HG02973 (cell line): ENCODE measurements around the gene UBFD1.
A peak's percentile ranks its signal among the peaks of the same experiment; 100 is the strongest.
"Not testable (repeated sequence)": the region's sequence is repeated elsewhere in the genome, so short reads cannot be mapped to it uniquely, and the experiment has no call there.

ENCODE experiments used
- ATAC-seq: cut with Tn5 transposase; IDR thresholded peaks from one replicate; pipeline ENCODE4 v1.9.1; 2021; ENCODE audit warnings: moderate library complexity; ENCODE audit not compliant: unreplicated experiment

The UBFD1 gene, protein sequence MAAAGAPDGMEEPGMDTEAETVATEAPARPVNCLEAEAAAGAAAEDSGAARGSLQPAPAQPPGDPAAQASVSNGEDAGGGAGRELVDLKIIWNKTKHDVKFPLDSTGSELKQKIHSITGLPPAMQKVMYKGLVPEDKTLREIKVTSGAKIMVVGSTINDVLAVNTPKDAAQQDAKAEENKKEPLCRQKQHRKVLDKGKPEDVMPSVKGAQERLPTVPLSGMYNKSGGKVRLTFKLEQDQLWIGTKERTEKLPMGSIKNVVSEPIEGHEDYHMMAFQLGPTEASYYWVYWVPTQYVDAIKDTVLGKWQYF

DNA sequence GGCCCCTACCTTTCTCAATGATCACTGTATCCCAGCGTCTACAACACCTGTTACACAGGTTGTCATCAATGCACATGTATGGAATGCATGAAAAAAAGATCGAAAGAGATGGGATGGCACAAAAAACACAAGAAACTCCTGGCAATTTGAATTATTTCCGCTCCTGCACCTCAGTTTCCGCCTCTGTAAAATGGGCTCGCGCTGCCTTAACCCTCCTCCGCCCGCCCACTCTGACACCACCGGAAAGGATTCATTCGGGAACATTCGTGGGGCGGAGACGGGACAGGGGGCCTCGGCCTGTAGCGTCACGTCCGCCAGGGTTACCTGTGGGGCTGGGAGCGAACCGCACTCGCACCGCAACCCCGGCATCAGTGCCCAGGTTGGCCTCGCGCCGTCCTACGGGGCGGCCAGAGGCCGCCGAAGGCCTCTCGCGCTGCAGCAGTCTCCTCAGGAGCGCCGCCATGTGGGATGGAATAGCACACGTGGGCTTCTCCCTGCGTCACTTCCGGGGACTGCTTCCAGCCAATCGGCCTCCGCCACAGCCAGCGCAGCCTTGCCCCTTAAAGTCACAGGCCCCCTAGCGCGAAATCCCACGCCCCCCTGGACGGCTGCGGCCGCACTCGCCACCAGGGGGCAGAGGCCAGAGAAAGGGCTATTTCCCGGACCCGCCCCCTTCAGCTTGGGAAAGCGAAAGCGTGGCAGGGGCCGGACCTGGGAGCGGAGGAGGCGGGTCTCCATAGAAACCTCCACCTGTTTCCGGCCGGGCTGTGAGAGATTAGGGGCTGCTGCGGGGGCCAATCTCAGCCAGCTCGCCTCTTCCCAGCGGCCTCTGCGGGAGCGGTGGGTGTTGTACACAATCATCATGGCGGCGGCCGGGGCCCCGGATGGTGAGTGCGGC, at the start of gene UBFD1, which contains the start of gene EARS2:
UBFD1 (plus strand) TSS at position 847 of the 898 bp plus-strand sequence; CDS start at position 863, 16 bp downstream.
EARS2 (minus strand) TSS at position 470 of the 898 bp plus-strand sequence; CDS start at position 463, 7 bp downstream.
- peak; percentile 85 for ATAC-seq

DNA sequence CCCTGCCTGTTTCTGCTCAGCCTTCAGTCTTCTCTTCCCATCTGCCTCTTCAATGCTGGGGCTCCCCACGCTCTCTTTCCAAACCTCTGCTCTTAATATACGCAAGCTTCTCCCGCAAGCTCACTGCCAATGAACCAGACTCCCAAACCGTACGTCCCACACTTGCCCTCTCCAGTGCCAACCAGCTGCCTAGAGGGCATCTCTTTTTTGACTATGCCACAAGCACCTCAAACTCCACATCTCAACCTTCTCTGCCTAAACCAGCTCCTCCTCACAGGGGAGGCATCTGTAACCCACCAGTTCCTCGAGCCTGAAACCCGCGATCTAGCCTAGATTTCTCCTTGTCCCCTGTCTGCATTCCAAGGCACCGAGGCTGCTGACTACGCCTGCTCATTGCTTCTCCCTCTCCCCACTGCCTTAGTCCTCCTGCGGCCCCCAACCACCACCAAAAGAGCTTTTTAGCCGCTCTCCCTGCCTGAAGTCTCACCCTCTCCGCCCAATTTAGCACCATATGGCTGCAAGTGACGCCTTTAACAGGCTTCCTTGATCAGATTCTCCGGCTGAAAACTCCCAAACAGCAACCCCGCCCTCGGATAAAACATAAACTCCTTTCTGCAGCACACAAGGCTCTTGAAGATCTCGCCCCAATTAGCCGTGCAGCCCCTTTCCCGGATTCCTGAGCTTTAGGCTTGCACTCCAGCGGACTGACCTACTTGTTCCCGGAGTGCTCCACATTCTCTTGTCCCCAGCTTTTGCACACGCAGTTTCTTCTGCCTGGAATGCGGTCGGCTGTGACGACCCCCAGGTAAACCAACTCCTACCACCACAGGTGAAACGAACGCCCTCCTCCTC, 48.7 kb upstream of the UBFD1 start:
- ATAC-seq, result no peak

DNA sequence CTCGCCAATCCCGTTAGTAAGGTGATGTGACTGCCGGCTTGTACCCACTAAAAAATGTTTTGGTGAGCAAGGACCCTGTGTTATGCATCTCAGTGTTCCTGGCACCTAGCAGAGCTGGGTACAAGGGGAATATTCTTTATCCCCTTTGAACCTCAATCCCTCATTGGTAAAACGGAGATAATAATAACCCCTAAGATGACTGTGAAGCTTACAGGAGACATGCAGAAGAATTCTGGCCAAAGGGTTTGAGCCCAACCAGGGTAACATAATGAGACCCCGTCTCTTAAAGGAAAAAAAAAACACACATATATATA, 48.1 kb upstream of the UBFD1 start:
- ATAC-seq, result no peak

DNA sequence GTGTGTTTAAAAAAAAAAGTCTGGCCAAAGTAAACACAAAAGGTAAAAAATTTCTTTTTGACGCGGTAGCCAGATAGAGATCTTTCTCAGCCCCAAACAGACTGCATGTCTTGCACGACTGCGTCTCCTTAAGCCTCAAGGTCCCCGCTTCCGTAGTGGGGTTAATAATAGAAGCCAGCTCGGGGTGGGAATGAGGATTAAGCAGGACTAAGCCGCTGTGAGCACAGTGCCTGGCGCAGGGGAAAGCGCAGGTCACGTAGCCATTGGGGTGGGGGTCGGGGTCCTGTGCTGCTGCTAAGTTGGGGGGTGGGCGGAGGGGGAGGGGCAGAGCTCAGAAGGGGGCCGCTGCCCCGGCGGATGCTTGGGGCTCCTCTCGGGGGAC, 47.8 kb upstream of the UBFD1 start:
- peak; percentile 14 for ATAC-seq

DNA sequence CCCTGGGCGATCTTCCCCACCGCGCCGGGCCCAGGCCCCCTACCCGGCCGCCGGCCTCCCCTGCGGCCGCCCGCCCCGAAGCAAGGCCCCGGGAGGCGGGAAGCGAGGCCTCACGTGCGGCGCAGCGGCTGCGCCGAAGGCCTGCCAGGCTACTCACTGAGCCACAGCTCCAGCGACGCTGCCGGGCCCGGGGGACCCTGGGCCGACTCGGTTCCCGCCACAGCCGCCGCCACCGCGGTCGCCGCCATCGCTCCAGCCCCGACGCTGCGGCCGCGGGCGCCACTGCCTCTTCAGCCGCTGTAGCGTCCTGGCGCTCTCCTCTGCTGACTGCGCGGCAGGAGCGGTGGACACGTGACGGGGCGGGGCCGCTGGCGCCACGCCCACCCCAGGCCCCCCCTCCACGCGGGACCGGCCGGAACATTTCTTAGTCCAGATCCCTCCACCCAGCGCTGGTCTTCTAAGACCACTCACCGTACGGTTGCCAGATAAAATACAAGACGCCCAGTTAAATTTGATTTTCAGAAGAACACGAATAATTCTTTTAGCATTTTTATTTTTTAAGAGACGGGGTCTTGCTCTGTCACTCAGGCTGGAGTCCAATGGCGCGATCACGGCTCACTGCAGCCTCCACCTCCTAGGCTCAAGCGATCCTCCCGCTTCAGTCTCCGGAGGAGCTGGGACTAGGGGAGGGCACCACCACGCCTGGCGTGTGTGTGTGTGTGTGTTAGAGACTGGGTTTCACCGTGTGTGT, 47.2 kb upstream of the UBFD1 start, which contains the start of gene GGA2:
GGA2 (minus strand) TSS at position 331 of the 751 bp plus-strand sequence; CDS start at position 248, 83 bp downstream.
- ATAC-seq, result peak; percentile 58

DNA sequence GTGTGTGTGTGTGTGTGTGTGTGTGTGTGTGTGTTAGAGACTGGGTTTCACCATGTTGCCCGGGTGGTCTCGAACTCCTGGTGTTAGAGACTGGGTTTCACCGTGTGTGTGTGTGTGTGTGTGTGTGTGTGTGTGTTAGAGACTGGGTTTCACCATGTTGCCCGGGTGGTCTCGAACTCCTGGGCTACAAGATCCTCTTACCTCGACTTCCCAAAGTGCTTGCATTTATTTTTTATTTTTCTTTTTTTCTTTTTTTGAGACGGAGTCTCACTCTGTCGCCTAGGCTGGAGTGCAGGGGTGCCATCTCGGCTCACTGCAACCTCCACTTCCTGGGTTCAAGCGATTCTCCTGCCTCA, 46.6 kb upstream of the UBFD1 start:
- ATAC-seq, result not testable (repeated sequence)

DNA sequence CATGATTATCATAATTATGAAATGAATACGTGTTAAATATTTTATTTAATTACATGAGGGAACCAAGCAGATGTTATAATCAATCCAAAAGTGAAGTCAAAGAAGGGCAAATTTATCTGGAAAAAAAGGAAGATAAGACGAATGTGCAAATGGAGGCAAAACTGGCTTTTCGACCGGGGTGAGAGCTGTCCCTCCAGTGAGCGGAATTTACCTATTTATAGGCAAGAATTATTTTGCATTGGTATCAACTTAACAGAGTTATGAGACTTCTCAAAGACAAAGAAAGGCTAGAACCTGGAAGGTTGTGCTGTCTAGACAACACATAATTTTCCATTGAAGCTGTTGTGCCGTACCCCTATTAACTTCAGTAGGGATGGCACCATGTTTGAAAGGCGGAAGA, 45.8 kb upstream of the UBFD1 start:
- no peak for ATAC-seq

DNA sequence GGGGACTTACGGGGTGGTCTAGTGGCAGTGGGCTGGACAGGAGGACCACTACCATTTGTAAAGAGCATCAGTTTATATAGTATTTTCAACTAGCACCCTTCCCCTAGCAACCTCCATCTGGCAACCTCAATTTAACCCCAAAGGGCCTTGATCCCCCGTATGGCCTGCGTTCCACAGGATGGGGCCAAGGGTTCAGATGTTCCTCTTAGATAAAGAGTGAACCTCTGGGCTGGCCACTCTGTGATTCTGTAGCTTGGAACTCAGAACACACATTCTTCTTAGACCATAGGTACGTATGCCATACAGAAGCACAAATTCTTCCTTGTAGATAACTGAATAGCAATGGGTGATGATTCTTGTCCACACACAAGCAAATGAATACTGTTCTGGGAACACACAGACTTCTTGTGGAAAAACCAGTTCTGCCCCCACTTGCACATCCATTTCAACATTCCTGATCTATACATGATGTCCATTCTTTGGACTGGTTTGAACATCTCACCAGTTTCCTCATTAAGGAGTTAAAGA, 45.3 kb upstream of the UBFD1 start:
- no peak for ATAC-seq

DNA sequence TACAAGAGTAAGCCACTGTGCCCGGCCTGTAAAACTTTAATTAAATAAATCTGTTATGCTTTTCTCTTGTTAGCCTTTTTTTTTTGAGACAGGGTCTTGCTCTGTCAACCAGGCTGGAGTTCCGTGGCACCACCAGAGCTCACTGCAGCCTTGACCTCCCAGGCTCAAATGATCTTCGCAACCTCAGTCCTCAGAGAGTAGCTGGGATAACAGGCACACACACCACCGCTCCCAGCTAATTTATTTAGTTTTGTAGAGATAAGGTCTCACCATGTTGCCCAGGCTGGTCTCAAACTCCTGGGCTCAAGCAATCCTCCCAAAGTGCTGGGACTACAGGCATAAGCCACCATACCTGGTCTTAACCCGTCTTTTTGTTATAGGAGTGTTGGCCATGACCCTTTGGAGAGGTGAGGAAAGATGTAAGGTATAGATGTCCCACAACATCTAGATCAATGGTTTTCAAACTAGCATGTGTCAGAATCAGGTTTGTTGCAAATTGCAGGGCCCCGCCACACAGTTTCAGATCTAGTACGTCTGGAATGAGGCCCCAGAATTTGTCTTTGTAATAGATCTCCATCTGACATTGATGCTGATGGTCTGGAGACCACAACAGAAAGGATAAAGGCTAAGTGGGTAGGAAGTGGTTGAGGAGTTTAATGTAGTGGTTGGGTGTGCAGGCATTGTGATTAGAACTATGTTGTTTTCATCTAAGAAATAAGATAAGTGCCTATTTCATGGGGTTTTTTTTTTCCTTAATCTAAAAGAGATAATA, 43.0 kb upstream of the UBFD1 start:
- no peak for ATAC-seq

DNA sequence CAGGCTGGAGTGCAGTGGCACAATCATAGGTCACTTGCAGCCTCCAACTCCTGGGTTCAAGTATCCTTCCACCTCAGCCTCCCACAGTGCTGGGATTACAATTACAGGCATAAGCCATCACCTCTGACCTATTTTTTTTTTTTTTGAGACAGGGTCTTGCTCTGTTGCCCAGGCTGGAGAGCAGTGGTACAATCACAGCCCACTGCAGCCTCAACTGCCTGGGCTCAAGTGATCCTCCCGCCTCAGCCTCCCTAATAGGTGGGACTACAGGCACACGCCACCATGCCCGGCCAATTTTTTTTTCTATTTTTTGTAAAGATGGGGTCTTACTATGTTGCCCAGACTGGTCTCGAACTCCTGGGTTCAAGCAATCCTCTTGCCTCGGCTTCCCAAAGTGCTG, 41.6 kb upstream of the UBFD1 start:
- no peak for ATAC-seq

DNA sequence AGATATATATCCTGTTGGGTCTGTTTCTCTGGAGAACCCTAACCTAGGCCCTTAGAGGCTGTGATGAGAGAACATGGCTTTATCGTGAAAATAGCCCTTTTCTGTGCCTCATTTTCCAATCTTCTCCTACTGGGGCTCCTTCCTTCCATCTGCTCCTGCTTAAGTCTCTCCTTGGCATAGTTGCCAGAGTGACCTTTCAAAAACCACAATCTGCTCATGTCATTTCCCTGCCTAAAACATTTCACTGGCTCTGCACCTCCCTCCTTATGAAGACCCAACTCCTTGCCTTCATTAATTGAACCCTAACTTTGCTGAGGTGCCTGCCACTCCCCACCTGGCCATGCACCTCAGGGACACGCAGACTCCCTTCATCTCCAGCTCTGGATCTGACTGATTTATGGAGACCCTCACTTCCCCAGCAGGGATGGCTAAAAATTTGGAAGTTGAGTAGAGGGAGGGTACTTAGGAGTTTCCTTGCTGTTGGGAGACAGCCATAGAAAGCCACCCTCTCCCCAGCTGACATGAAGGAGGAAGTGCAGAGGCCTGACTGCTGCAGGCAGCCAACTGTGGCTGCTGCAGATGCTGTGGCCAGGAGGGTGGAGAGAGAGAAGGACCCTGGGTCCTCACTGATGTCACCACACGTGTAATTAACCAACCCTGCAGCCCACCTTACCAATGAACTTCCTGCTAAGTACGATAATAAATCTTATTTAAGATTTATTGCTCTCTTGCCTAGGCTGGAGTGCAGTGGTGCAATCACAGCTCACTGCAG, 41.0 kb upstream of the UBFD1 start:
- no peak for ATAC-seq

DNA sequence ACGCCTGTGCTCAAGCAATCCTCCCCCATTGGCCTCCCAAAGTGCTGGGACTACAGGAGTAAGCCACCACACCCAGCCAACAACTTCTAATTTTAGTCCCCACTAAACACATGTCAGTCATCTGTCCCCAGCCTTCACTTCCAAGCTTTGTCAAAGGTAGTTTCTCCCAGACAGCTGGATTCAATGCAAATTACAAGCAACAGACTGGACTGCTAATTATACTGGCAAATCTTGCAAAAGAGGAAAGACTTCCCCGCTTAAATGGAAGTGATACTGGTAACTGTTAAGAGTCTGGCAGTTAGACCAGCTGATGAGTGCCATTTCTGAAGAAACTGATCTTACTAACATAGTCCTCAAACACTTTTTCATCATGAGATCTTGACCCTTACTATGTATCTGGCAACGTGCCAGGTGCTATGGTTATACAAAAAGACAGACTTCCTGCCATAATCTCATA, 39.1 kb upstream of the UBFD1 start:
- ATAC-seq, result peak; percentile 44

DNA sequence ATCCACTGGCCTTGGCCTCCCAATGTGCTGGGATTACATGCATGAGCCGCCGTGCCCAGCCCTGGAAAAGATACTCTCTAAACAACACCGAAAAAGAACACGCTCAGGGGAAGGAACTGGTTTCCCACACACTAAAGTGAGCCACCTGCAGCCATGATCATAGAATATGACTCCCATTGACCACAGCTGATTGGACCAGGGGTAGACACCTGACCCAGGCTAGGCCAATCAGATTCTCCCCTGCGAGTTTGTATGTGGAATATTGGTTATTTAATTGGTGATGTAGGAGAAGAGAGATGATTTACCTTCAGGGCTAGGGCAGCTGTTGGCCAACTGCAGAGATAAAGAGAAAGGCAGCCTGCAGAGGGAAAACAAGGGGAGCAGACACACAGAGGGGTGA, 38.2 kb upstream of the UBFD1 start:
- ATAC-seq, result no peak

DNA sequence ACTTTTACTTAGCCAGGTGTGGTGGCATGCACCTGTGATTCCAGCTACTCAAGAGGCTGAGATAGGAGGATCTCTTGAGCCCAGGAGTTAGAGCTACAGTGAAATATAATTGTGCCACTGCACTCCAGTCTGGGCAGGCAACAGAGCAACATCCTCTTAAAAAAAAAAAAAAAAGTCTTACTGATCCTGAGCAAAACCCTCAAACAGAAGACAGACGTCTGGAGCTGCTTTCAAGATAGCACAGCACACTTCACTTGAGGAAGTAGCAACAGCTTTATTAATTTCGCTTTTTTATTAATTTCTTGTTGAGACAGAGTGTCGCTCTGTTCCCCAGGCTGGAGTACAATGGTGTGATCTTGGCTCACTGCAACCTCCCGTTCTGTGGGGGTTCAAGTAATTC, 37.0 kb upstream of the UBFD1 start:
- ATAC-seq, result no peak

DNA sequence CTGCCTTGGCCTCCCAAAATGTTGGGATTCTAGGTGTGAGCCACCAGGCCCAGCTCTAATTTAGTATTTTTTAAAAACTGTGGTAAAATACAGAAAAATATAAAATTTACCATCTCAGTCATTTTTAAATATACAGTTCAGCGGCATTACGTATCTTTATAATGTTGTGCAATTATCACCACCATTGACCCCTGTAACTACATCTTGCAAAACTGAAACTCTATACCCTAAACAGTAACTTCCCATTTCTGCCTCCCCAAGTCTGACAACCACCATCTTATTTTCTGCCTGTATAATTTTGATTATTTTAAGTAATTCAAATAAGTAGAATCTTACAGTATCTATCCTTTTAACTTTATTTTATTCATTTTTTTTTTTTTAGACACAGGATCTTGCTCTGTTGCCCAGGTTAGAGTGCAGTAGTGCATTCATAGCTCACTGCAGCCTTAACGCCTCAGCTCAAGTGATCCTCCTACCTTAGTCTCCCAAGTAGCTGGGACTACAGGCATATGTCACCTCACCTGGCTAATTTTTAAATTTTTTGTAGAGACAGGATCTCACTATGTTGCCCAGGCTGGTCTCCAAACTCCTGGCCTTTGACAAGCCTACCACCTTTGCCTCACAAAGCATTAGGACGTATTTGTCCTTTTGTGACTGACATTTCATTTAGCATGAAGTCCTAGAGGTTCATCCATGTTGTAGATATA, 36.3 kb upstream of the UBFD1 start:
- no peak for ATAC-seq

DNA sequence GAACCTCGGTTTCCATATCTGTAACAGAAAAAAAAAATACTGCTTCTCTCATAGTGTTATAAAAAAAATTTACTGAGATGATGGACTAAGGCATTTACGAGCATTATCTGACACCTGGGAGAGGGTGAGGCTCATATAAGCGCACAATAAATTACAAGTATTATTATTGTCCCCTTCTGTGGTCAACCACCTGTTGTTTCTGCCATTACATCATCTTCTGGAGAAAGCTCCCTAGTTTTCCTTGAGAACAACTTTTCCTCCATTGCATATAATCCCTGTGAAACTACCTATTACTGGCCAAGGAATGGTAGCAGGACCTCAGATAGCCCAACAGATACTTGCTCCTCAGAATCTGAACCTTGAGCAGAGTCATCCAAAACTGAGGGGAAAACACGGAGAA, 35.6 kb upstream of the UBFD1 start:
- no peak for ATAC-seq

DNA sequence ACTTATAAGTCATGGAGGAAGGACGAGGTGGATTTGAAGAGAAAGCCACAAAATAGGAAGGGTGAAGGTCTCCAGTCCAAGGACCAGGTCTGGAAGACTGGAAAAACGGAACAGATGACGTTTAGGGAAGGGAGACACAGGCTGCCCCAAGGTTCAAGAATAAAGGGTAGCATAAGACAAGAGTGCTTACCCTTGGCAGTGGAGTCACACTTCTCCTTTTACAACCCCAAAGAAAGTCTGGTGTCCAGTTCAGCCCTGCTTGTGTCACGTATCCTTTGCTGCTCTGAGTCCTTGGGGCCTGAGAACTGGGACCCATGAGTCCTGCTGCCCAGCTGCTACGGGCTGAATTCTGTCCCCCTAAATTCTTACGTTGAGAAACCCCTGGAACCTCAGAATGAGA, 34.2 kb upstream of the UBFD1 start:
- no peak for ATAC-seq

DNA sequence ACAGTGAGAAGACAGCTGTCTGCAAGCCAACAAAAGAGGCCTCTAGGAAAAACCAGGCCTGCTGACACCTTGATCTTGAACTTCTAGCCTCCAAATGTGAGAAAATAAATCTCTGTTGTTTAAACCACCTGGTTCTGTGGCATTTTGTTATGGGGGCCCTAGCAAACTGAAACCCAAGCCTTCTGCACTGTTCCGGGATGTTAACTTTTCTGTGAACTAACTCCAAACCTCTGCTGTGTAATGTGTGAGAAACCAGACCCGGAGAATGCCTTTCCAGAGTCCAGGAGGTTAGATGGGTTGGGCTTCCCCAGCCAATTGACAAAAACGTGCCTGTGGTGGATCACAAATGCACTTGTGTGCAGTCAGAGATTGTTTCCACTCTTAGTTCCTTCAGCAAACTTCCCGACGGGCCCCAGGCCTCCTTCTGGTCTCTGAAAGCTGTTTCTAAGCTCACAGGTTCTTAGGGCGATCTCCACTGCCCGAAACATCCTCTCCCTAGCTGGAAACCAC, 33.6 kb upstream of the UBFD1 start:
- no peak for ATAC-seq
